ENCODE results near the gene EVI2B.

DNA sequence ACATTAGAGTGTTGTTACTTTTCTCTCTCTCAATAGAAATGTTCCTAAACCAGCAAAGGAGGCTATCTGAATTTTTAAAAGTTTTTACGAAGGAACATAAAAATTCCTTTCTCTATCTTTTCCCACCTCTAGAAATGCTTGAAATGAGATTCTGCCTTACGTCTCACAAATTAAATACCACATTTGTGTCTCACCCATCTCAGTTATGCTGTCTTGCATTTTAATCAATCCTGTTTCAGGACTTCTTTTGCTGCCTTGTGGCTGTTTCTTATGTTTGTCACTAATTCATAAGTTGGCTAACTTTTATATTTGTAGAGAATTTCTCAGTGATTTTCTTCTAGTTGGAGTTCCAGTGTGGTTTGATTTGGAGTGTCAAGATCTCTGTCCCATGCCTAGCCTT is 20.3 kb downstream of the EVI2B start:
- no peak for TF ChIP-seq POLR2AphosphoS5 (IDR thresholded peaks at IDR 0.05; ENCODE audit: low read depth, low read length)
- TF ChIP-seq POLR2A (IDR thresholded peaks at IDR 0.05; ENCODE audit: low read depth, low read length): no peak

Data from GM12891 (cell line).